ENCODE data around the gene LCN1.
A peak's percentile ranks its signal among the peaks of the same experiment; 100 is the strongest.

Gene LCN1

GRCh38 chr9:135488527-135488926 lies 32.7 kb upstream of the LCN1 start:
- DNase-seq (ENCODE audit: low spot score), result no peak

- peak; percentile 41 for DNase-seq (ENCODE audit: low spot score)
These were observed 31.9 kb upstream of the LCN1 start for GRCh38 chr9:135489188-135489906.

- no peak for DNase-seq (ENCODE audit: low spot score)
These were observed 30.9 kb upstream of the LCN1 start for GRCh38 chr9:135490166-135490870.

GRCh38 chr9:135490980-135491464 lies 30.2 kb upstream of the LCN1 start:
- DNase-seq (ENCODE audit: low spot score), result peak; percentile 41

- DNase-seq (ENCODE audit: low spot score), result no peak
These were observed 29.5 kb upstream of the LCN1 start for GRCh38 chr9:135491764-135492163.

- DNase-seq (ENCODE audit: low spot score), result no peak
These were observed 28.2 kb upstream of the LCN1 start for GRCh38 chr9:135492886-135493669.

GRCh38 chr9:135494791-135495559 lies 26.3 kb upstream of the LCN1 start:
- no peak for DNase-seq (ENCODE audit: low spot score)

- no peak for DNase-seq (ENCODE audit: low spot score)
These were observed 22.7 kb upstream of the LCN1 start for GRCh38 chr9:135498381-135499126.

- peak; percentile 90 for DNase-seq (ENCODE audit: low spot score)
These were observed 21.7 kb upstream of the LCN1 start for GRCh38 chr9:135499326-135500070.

GRCh38 chr9:135500071-135500524 lies 21.1 kb upstream of the LCN1 start:
- no peak for DNase-seq (ENCODE audit: low spot score)

GRCh38 chr9:135500525-135501260 lies 20.5 kb upstream of the LCN1 start, which contains the start of gene MRPS2:
MRPS2 (plus strand) TSS chr9:135500682; CDS start chr9:135500711, 29 bp downstream.
- peak; percentile 89 for DNase-seq (ENCODE audit: low spot score)

- peak; percentile 68 for DNase-seq (ENCODE audit: low spot score)
These were observed 19.7 kb upstream of the LCN1 start for GRCh38 chr9:135501261-135502167.

GRCh38 chr9:135502168-135502872 lies 18.9 kb upstream of the LCN1 start:
- no peak for DNase-seq (ENCODE audit: low spot score)

GRCh38 chr9:135502873-135503321 lies 18.3 kb upstream of the LCN1 start:
- no peak for DNase-seq (ENCODE audit: low spot score)

GRCh38 chr9:135503371-135504261 lies 17.6 kb upstream of the LCN1 start:
- no peak for DNase-seq (ENCODE audit: low spot score)
